HL-60 (cell line): ENCODE results near the gene NBAS.

Experiments used
- DNase-seq, 2 experiments: peaks; one replicate each; pipeline ENCODE4 v3.0.0-alpha.2; 2010 to 2020; ENCODE audit warnings: low read depth in 1 of 2, low spot score in 1 of 2
- H3K27ac ChIP-seq: fragments of 250-450 bp; sonication (Bioruptor Pico); replicated peaks from 2 replicates; pipeline ENCODE4 v1.5.1; 2020; ENCODE audit warnings: mild to moderate bottlenecking, moderate library complexity
- H3K27me3 ChIP-seq: fragments of 250-450 bp; sonication (Bioruptor Pico); 2 replicates; pipeline ENCODE4 v1.5.1; 2021; ENCODE audit warnings: mild to moderate bottlenecking, moderate library complexity; ENCODE audit not compliant: insufficient read depth, poor library complexity, severe bottlenecking
- H3K4me3 ChIP-seq: replicated peaks from 2 replicates; pipeline ENCODE4 v1.5.1; 2011; ENCODE audit warnings: mild to moderate bottlenecking, control low read depth, low read length; ENCODE audit not compliant: insufficient read depth
- GABPA ChIP-seq: IDR thresholded peaks from 2 replicates; pipeline ENCODE4 v1.6.1; 2012; ENCODE audit warnings: low read depth
- POLR2AphosphoS5 ChIP-seq: IDR thresholded peaks from 2 replicates; pipeline ENCODE4 v1.6.1; 2012; ENCODE audit warnings: low read depth
- SPI1 ChIP-seq: IDR thresholded peaks from 2 replicates; pipeline ENCODE4 v1.6.1; 2012; ENCODE audit warnings: low read depth, mild to moderate bottlenecking, borderline replicate concordance
- TF ChIP-seq, protein P1 (sequence below): IDR thresholded peaks from 2 replicates; pipeline ENCODE4 v1.6.1; 2012; ENCODE audit warnings: low read depth; ENCODE audit not compliant: insufficient replicate concordance
- TF ChIP-seq, protein P2 (sequence below): IDR thresholded peaks from one replicate; pipeline ENCODE4 v1.5.1; 2011; ENCODE audit warnings: low read length, control low read depth, inconsistent platforms; ENCODE audit not compliant: insufficient read depth

NBAS gene

GRCh38 chr2:15348045-15348444, 213.1 kb downstream of the NBAS start:
- no peaks in the 10 kb centered on the region for H3K27me3 ChIP-seq
- DNase-seq: no peak
- no peak for TF ChIP-seq GABPA
- no peak overlapping the region for H3K4me3 ChIP-seq
- H3K27ac ChIP-seq: no peak overlapping the region

- no peak overlapping the region for H3K27ac ChIP-seq
- no peak for DNase-seq
- TF ChIP-seq GABPA (no peak), POLR2AphosphoS5 (no peak)
- TF ChIP-seq, protein P1, sequence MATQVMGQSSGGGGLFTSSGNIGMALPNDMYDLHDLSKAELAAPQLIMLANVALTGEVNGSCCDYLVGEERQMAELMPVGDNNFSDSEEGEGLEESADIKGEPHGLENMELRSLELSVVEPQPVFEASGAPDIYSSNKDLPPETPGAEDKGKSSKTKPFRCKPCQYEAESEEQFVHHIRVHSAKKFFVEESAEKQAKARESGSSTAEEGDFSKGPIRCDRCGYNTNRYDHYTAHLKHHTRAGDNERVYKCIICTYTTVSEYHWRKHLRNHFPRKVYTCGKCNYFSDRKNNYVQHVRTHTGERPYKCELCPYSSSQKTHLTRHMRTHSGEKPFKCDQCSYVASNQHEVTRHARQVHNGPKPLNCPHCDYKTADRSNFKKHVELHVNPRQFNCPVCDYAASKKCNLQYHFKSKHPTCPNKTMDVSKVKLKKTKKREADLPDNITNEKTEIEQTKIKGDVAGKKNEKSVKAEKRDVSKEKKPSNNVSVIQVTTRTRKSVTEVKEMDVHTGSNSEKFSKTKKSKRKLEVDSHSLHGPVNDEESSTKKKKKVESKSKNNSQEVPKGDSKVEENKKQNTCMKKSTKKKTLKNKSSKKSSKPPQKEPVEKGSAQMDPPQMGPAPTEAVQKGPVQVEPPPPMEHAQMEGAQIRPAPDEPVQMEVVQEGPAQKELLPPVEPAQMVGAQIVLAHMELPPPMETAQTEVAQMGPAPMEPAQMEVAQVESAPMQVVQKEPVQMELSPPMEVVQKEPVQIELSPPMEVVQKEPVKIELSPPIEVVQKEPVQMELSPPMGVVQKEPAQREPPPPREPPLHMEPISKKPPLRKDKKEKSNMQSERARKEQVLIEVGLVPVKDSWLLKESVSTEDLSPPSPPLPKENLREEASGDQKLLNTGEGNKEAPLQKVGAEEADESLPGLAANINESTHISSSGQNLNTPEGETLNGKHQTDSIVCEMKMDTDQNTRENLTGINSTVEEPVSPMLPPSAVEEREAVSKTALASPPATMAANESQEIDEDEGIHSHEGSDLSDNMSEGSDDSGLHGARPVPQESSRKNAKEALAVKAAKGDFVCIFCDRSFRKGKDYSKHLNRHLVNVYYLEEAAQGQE: no peak
- TF ChIP-seq, protein P2, sequence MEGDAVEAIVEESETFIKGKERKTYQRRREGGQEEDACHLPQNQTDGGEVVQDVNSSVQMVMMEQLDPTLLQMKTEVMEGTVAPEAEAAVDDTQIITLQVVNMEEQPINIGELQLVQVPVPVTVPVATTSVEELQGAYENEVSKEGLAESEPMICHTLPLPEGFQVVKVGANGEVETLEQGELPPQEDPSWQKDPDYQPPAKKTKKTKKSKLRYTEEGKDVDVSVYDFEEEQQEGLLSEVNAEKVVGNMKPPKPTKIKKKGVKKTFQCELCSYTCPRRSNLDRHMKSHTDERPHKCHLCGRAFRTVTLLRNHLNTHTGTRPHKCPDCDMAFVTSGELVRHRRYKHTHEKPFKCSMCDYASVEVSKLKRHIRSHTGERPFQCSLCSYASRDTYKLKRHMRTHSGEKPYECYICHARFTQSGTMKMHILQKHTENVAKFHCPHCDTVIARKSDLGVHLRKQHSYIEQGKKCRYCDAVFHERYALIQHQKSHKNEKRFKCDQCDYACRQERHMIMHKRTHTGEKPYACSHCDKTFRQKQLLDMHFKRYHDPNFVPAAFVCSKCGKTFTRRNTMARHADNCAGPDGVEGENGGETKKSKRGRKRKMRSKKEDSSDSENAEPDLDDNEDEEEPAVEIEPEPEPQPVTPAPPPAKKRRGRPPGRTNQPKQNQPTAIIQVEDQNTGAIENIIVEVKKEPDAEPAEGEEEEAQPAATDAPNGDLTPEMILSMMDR: no peak
- H3K27me3 ChIP-seq: no peaks in the 10 kb centered on the region
- no peak overlapping the region for H3K4me3 ChIP-seq
Observed at GRCh38 chr2:15346624-15347023, 214.5 kb downstream of the NBAS start.

GRCh38 chr2:15337996-15338666, 223.0 kb downstream of the NBAS start:
- Histone ChIP-seq H3K27me3 (no peaks in the 10 kb centered on the region), H3K27ac (no peak overlapping the region), H3K4me3 (no peak overlapping the region)
- no peak for DNase-seq
- TF ChIP-seq, protein P1: no peak
- TF ChIP-seq, protein P2: no peak
- TF ChIP-seq POLR2AphosphoS5: no peak
- TF ChIP-seq SPI1: no peak
- no peak for TF ChIP-seq GABPA

GRCh38 chr2:15334644-15335326, 226.3 kb downstream of the NBAS start:
- no peak overlapping the region for H3K27ac ChIP-seq
- no peak overlapping the region for H3K4me3 ChIP-seq
- no peaks in the 10 kb centered on the region for H3K27me3 ChIP-seq
- no peak for DNase-seq
- TF ChIP-seq POLR2AphosphoS5: no peak
- TF ChIP-seq, protein P2: no peak
- TF ChIP-seq, protein P1: no peak
- no peak for TF ChIP-seq GABPA
- no peak for TF ChIP-seq SPI1
